Neural cell (in vitro differentiated cells): ENCODE data around the gene GMEB2. TPM values are rescaled to one million over a fixed set of nuclear protein-coding genes. Genes with fewer than 3 reads are reported as not detected.

Experiments
- H2AFZ ChIP-seq: fragments of 200-600, 300-800 bp; sonication (generic), shearing (Covaris generic); 2 replicates; pipeline ENCODE4 v1.6.0; 2014; ENCODE audit warnings: low read depth, mild to moderate bottlenecking, antibody characterized with exemption, low read length, moderate library complexity
- H3F3A ChIP-seq: fragments of 200-600 bp; shearing (Covaris generic); 2 replicates; pipeline ENCODE4 v1.6.1; 2016; ENCODE audit warnings: mild to moderate bottlenecking, moderate library complexity, mixed read lengths, antibody characterized with exemption, low read length; ENCODE audit not compliant: insufficient read depth, poor library complexity, severe bottlenecking
- H3K27ac ChIP-seq: fragments of 200-600, 300-800 bp; sonication (generic), shearing (Covaris generic); 2 replicates; pipeline ENCODE4 v1.5.1; 2014; ENCODE audit warnings: mild to moderate bottlenecking, low read length, moderate library complexity
- H3K27me3 ChIP-seq: fragments of 300-800, 200-600 bp; sonication (generic), shearing (Covaris generic); 2 replicates; pipeline ENCODE4 v1.6.0; 2014; ENCODE audit warnings: mild to moderate bottlenecking, low read depth, low read length, moderate library complexity; ENCODE audit not compliant: insufficient read depth
- H3K36me3 ChIP-seq: fragments of 300-800, 200-600 bp; sonication (generic), shearing (Covaris generic); 2 replicates; pipeline ENCODE4 v1.5.1; 2014; ENCODE audit warnings: mild to moderate bottlenecking, antibody characterized with exemption, low read length, moderate library complexity; ENCODE audit not compliant: insufficient read depth
- H3K4me2 ChIP-seq: fragments of 300-800, 200-600 bp; sonication (generic), shearing (Covaris generic); 2 replicates; pipeline ENCODE4 v1.6.0; 2014; ENCODE audit warnings: mild to moderate bottlenecking, low read length
- H3K4me3 ChIP-seq: fragments of 300-800, 200-600 bp; sonication (generic), shearing (Covaris generic); 2 replicates; pipeline ENCODE4 v1.5.1; 2014; ENCODE audit warnings: mild to moderate bottlenecking, low read length, moderate library complexity
- H3K79me2 ChIP-seq: fragments of 200-600 bp; shearing (Covaris generic); replicated peaks from 2 replicates; pipeline ENCODE4 v1.6.0; 2014; ENCODE audit warnings: mild to moderate bottlenecking, low read length, moderate library complexity; ENCODE audit not compliant: insufficient read depth
- H3K9ac ChIP-seq: fragments of 300-800, 200-600 bp; sonication (generic), shearing (Covaris generic); 2 replicates; pipeline ENCODE4 v1.6.1; 2016; ENCODE audit warnings: mild to moderate bottlenecking, low read length, mixed read lengths
- H3K9me2 ChIP-seq: fragments of 200-600 bp; shearing (Covaris generic); 2 replicates; pipeline ENCODE4 v1.6.1; 2016; ENCODE audit warnings: mild to moderate bottlenecking, low read length, mixed read lengths; ENCODE audit not compliant: insufficient read depth
- H3K9me3 ChIP-seq: fragments of 200-600, 300-800 bp; sonication (generic), shearing (Covaris generic); 2 replicates; pipeline ENCODE4 v1.6.1; 2016; ENCODE audit warnings: mild to moderate bottlenecking, mixed run types, low read length, moderate library complexity, mixed read lengths
- H4K20me1 ChIP-seq: fragments of 200-600 bp; shearing (Covaris generic); 2 replicates; pipeline ENCODE4 v1.6.1; 2016; ENCODE audit warnings: mild to moderate bottlenecking, mixed run types; ENCODE audit not compliant: insufficient read depth
- EP300 ChIP-seq: fragments of 450-650 bp; conservative IDR thresholded peaks from 2 replicates; pipeline ENCODE4 v1.6.1; 2014; ENCODE audit warnings: antibody characterized with exemption, mild to moderate bottlenecking, moderate library complexity; ENCODE audit not compliant: poor library complexity, severe bottlenecking
- EZH2 ChIP-seq: fragments of 200-600, 300-800 bp; shearing (Covaris generic), sonication (generic); IDR thresholded peaks from 2 replicates; pipeline ENCODE4 v1.6.1; 2014; ENCODE audit warnings: antibody characterized with exemption, low read length, borderline replicate concordance, mild to moderate bottlenecking; ENCODE audit not compliant: insufficient read depth, poor library complexity, severe bottlenecking
- MXI1 ChIP-seq: fragments of 450-650 bp; conservative IDR thresholded peaks from 2 replicates; pipeline ENCODE4 v1.6.1; 2014; ENCODE audit warnings: antibody characterized with exemption, mild to moderate bottlenecking; ENCODE audit not compliant: poor library complexity, severe bottlenecking
- POLR2AphosphoS5 ChIP-seq: IDR thresholded peaks from 2 replicates; pipeline ENCODE4 v1.6.1; 2012
- RAD21 ChIP-seq: fragments of 450-650 bp; conservative IDR thresholded peaks from 2 replicates; pipeline ENCODE4 v1.6.1; 2014; ENCODE audit warnings: antibody characterized with exemption, mild to moderate bottlenecking, moderate library complexity
- REST ChIP-seq: IDR thresholded peaks from 2 replicates; pipeline ENCODE4 v1.6.1; 2012; ENCODE audit warnings: borderline replicate concordance
- SMC3 ChIP-seq: fragments of 450-650 bp; conservative IDR thresholded peaks from 2 replicates; pipeline ENCODE4 v1.6.1; 2014; ENCODE audit warnings: antibody characterized with exemption, mild to moderate bottlenecking, moderate library complexity; ENCODE audit not compliant: poor library complexity
- TAF1 ChIP-seq: IDR thresholded peaks from 2 replicates; pipeline ENCODE4 v1.6.1; 2012; ENCODE audit warnings: low read depth
- polyA plus RNA-seq: library from polyadenylated mRNA; depleted of rRNA; stranded (reverse); fragments of >200 nt; gene quantifications from 2 replicates; pipeline ENCODE4 v1.2.3, GENCODE V29; 2014
- TF ChIP-seq, protein P1 (sequence below): fragments of 450-650 bp; IDR thresholded peaks from 2 replicates; pipeline ENCODE4 v1.5.1; 2014; ENCODE audit warnings: antibody characterized with exemption, mild to moderate bottlenecking, moderate library complexity; ENCODE audit not compliant: poor library complexity, severe bottlenecking

Gene GMEB2
- polyA plus RNA-seq, 1 donor from 2014 or later, result 13.7 TPM

- Histone ChIP-seq H3K9me3 (no peaks in the 10 kb centered on the region), H3K27me3 (no peaks in the 10 kb centered on the region), H3K9me2 (no peaks in the 10 kb centered on the region), H3F3A (no peaks in the 10 kb centered on the region), H3K27ac (no peak overlapping the region), H3K9ac (no peak overlapping the region), H3K79me2 (no peaks in the 10 kb centered on the region), H3K4me3 (no peak overlapping the region), H3K4me2 (no peak overlapping the region), H4K20me1 (no peaks in the 10 kb centered on the region), H2AFZ (no peak overlapping the region), H3K36me3 (no peaks in the 10 kb centered on the region)
- TF ChIP-seq POLR2AphosphoS5 (no peak), SMC3 (no peak), EZH2 (no peak), RAD21 (no peak), TAF1 (no peak), EP300 (no peak), MXI1 (no peak), REST (no peak)
- TF ChIP-seq, protein P1, sequence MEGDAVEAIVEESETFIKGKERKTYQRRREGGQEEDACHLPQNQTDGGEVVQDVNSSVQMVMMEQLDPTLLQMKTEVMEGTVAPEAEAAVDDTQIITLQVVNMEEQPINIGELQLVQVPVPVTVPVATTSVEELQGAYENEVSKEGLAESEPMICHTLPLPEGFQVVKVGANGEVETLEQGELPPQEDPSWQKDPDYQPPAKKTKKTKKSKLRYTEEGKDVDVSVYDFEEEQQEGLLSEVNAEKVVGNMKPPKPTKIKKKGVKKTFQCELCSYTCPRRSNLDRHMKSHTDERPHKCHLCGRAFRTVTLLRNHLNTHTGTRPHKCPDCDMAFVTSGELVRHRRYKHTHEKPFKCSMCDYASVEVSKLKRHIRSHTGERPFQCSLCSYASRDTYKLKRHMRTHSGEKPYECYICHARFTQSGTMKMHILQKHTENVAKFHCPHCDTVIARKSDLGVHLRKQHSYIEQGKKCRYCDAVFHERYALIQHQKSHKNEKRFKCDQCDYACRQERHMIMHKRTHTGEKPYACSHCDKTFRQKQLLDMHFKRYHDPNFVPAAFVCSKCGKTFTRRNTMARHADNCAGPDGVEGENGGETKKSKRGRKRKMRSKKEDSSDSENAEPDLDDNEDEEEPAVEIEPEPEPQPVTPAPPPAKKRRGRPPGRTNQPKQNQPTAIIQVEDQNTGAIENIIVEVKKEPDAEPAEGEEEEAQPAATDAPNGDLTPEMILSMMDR, result no peak
These were observed 35.3 kb upstream of the GMEB2 start for GRCh38 chr20:63661959-63662812.

- Histone ChIP-seq H3K9me2 (no peaks in the 10 kb centered on the region), H3K79me2 (no peaks in the 10 kb centered on the region), H3K27ac (no peak overlapping the region), H3K4me2 (no peak overlapping the region), H3F3A (no peaks in the 10 kb centered on the region), H3K36me3 (no peaks in the 10 kb centered on the region), H4K20me1 (no peaks in the 10 kb centered on the region), H3K27me3 (no peaks in the 10 kb centered on the region), H2AFZ (no peak overlapping the region), H3K9ac (no peak overlapping the region), H3K4me3 (no peak overlapping the region), H3K9me3 (no peaks in the 10 kb centered on the region)
- TF ChIP-seq SMC3 (no peak), MXI1 (no peak), RAD21 (no peak), EZH2 (no peak), TAF1 (no peak), EP300 (no peak), REST (no peak), POLR2AphosphoS5 (no peak)
- TF ChIP-seq, protein P1, result no peak
These were observed 34.2 kb upstream of the GMEB2 start for GRCh38 chr20:63661108-63661507.
